HEK293 (cell line): ENCODE results near the gene LDLRAD4.

Experiments used
- CTCF ChIA-PET: fragments of 350-600 bp; formaldehyde crosslinking; extraction: SDS; loops from one replicate; lab custom pipeline; 2021; ENCODE audit warnings: antibody characterized with exemption; lab: Yijun Ruan, JAX
- POLR2A ChIA-PET: fragments of 300-600 bp; formaldehyde crosslinking; extraction: SDS; loops from one replicate; lab custom pipeline; 2020; ENCODE audit warnings: antibody characterized with exemption, inconsistent platforms; lab: Yijun Ruan, JAX
- H3K27ac ChIP-seq: fragments of 200-500 bp; sonication (Bioruptor generic); 2 replicates; pipeline ENCODE4 v1.5.1; 2014; ENCODE audit warnings: low read depth, low read length, control low read depth, inconsistent platforms; ENCODE audit errors: extremely low read depth
- H3K36me3 ChIP-seq, 2 experiments: fragments of 200-500 bp in 1 of 2; sonication (Bioruptor generic) in 1 of 2; 1 replicate in 1 of 2; 2 replicates in 1 of 2; pipeline ENCODE4 v1.5.1; 2014 to 2017; ENCODE audit warnings: inconsistent platforms in 2 of 2, low read length in 2 of 2; ENCODE audit not compliant: control insufficient read depth in 2 of 2, insufficient read depth in 1 of 2
- H3K4me1 ChIP-seq: fragments of 200-500 bp; sonication (Bioruptor generic); 2 replicates; pipeline ENCODE4 v1.5.1; 2014; ENCODE audit warnings: mild to moderate bottlenecking, low read length, inconsistent platforms; ENCODE audit not compliant: control insufficient read depth, insufficient read depth
- H3K4me3 ChIP-seq: 2 replicates; pipeline ENCODE4 v1.5.1; 2011; ENCODE audit warnings: low read depth, mild to moderate bottlenecking, control low read depth, low read length, moderate library complexity
- H3K9me3 ChIP-seq: fragments of 200-500 bp; sonication (Bioruptor generic); 2 replicates; pipeline ENCODE4 v1.5.1; 2014; ENCODE audit warnings: low read depth, low read length, inconsistent platforms; ENCODE audit not compliant: control insufficient read depth, insufficient read depth
- GLI2 ChIP-seq: fragments of 450-650 bp; formaldehyde crosslinking; IDR thresholded peaks from 2 replicates; pipeline ENCODE4; 2017; ENCODE audit warnings: missing biosample characterization, missing genetic modification characterization, low read depth, borderline replicate concordance
- KLF1 ChIP-seq: fragments of 450-650 bp; formaldehyde crosslinking; IDR thresholded peaks from 2 replicates; pipeline ENCODE4 v1.5.1; 2016; ENCODE audit warnings: missing biosample characterization, missing genetic modification characterization
- ZBTB48 ChIP-seq: fragments of 450-650 bp; formaldehyde crosslinking; IDR thresholded peaks from 2 replicates; pipeline ENCODE4 v1.5.1; 2016; ENCODE audit warnings: missing biosample characterization, missing genetic modification characterization
- ZNF138 ChIP-seq: fragments of 450-650 bp; formaldehyde crosslinking; IDR thresholded peaks from 2 replicates; pipeline ENCODE4 v1.5.1; 2016; ENCODE audit warnings: missing biosample characterization, missing genetic modification characterization, borderline replicate concordance
- ZNF248 ChIP-seq: fragments of 450-650 bp; formaldehyde crosslinking; IDR thresholded peaks from 2 replicates; pipeline ENCODE4 v1.5.1; 2017; ENCODE audit warnings: missing biosample characterization, missing genetic modification characterization
- ZNF350 ChIP-seq: fragments of 450-650 bp; formaldehyde crosslinking; IDR thresholded peaks from 2 replicates; pipeline ENCODE4 v1.5.0; 2017; ENCODE audit warnings: missing biosample characterization, mild to moderate bottlenecking, missing genetic modification characterization
- ZNF426 ChIP-seq: fragments of 450-650 bp; formaldehyde crosslinking; IDR thresholded peaks from 2 replicates; pipeline ENCODE4 v1.5.1; 2017; ENCODE audit warnings: missing biosample characterization, missing genetic modification characterization, mild to moderate bottlenecking, inconsistent platforms, moderate library complexity
- ZNF660 ChIP-seq: fragments of 450-650 bp; IDR thresholded peaks from 2 replicates; pipeline ENCODE4 v1.5.1; 2018; ENCODE audit warnings: missing biosample characterization, mild to moderate bottlenecking, missing genetic modification characterization
- ZNF76 ChIP-seq: fragments of 450-650 bp; formaldehyde crosslinking; IDR thresholded peaks from 2 replicates; pipeline ENCODE4; 2016; ENCODE audit warnings: low read depth, missing biosample characterization, missing genetic modification characterization, borderline replicate concordance
- ZNF776 ChIP-seq: fragments of 450-650 bp; formaldehyde crosslinking; IDR thresholded peaks from 2 replicates; pipeline ENCODE4 v1.5.0; 2017; ENCODE audit warnings: missing biosample characterization, missing genetic modification characterization, borderline replicate concordance
- ZXDB ChIP-seq: fragments of 450-650 bp; formaldehyde crosslinking; IDR thresholded peaks from 2 replicates; pipeline ENCODE4 v1.5.1; 2016; ENCODE audit warnings: missing biosample characterization, missing genetic modification characterization
- TF ChIP-seq, protein P1 (sequence below): fragments of 450-650 bp; formaldehyde crosslinking; IDR thresholded peaks from 2 replicates; pipeline ENCODE4 v1.5.1; 2016; ENCODE audit warnings: missing biosample characterization, missing genetic modification characterization
- TF ChIP-seq, protein P2 (sequence below): fragments of 450-650 bp; formaldehyde crosslinking; IDR thresholded peaks from 2 replicates; pipeline ENCODE4 v1.5.1; 2016; ENCODE audit warnings: missing biosample characterization, missing genetic modification characterization

Gene LDLRAD4

DNA sequence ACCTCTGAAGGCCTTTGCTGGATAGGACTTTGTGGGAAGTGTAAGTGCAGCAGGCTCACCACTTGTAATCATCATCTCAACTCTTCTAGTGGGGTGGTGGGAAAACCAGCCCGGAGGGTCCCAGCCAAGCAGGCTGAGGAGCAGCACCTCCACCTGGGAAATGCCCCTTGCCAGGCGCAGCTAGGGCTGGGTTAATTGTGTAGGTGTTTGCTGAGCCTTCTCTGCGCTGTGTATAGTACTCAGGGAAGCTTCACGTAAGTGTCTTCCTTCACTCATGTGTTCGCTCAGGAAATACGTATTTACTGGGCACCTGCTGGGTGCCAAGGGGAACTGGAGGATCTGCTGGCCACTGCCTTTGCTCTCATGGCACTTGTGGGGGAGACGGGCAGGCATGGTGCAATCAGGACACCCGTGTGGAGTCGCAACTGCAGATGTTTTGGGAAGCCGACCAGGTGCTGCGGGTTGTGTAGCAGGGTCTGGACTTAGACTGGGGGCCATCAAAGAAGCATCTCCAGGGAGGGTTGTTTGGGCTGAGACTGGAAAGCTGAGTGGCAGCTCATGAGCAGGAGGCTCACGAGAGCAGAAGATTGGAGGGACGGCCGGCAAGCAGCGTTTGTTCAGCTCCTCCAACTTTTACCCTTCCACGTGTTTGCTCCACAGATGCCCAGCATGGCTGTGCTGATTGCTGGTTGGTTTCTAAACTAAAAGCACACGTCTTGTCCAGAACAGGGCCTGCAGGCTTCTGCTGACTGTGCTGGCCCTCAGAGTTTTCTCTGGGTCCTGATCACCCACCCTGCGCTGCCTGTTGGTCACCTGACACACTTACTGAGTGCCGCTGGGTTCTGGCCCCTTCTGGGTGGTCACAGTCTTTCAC, 164.6 kb downstream of the LDLRAD4 start:
- Histone ChIP-seq H3K27ac (no peak overlapping the region), H3K9me3 (no peaks in the 10 kb centered on the region), H3K4me3 (no peak overlapping the region), H3K36me3 (no peaks in the 10 kb centered on the region), H3K4me1 (no peaks in the 10 kb centered on the region)
- ChIA-PET CTCF (interaction anchor here (0.6 kb wide), 2 partner anchors 12 to 110 kb away, joined by 3 to 4 read pairs; no protein-coding TSS in a partner anchor), POLR2A (no interaction called here)
- no peak for TF ChIP-seq ZXDB
- TF ChIP-seq ZBTB48 (tag by site-specific recombination) = no peak
- TF ChIP-seq ZNF350 = no peak
- TF ChIP-seq ZNF776 = no peak
- no peak for TF ChIP-seq ZNF138 (tag by site-specific recombination)
- no peak for TF ChIP-seq ZNF426 (tag by site-specific recombination)
- no peak for TF ChIP-seq ZNF76 (tag by site-specific recombination)
- no peak for TF ChIP-seq KLF1 (tag by site-specific recombination)
- TF ChIP-seq, protein P1, sequence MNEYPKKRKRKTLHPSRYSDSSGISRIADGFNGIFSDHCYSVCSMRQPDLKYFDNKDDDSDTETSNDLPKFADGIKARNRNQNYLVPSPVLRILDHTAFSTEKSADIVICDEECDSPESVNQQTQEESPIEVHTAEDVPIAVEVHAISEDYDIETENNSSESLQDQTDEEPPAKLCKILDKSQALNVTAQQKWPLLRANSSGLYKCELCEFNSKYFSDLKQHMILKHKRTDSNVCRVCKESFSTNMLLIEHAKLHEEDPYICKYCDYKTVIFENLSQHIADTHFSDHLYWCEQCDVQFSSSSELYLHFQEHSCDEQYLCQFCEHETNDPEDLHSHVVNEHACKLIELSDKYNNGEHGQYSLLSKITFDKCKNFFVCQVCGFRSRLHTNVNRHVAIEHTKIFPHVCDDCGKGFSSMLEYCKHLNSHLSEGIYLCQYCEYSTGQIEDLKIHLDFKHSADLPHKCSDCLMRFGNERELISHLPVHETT = no peak
- no peak for TF ChIP-seq GLI2 (tag by site-specific recombination)
- TF ChIP-seq ZNF660 = no peak

DNA sequence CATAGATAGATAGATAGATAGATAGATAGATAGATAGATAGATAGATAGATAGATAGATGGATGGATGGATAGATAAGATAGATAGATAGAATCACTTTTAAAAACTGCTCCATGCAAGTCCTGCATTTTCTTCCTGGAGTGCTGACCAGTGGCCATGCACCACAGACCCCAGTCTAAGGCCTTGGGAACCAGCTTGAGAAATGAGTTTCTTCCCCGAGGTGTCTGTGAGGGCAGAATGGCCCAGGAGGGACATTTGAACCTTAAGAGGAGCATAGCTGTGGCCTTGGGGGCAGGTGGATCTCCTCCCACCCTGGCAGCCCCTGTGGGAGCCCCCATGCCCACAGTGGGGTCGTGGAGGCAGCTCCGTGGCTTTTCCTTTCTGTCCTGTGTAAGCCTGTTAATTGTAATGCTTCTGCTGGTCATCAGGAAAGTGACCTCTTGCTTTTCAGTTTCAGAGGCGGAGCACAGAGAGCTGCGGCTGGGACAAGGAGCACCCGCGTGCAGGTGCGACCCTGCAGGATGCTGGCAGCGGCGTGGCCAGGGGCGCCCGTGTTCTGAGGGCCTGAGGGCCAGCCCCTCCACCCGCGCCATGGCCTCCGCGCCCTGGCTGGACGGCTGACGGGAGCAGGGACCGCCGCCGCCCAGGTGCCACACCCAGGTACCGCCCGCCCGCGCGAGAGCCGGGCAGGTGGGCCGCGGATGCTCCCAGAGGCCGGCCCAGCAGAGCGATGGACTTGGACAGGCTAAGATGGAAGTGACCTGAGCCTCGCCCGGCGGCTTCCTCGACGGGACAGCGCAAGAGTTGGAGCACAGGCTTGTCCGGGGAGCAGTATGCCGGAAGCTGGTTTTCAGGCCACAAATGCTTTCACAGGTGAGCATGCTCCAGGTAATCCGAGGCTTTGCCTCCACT, 168.6 kb downstream of the LDLRAD4 start:
- CTCF ChIA-PET = interaction anchor here (0.7 kb wide), 1 partner anchor 170 kb away, joined by 3 read pairs; no protein-coding TSS in a partner anchor
- TF ChIP-seq, protein P2, sequence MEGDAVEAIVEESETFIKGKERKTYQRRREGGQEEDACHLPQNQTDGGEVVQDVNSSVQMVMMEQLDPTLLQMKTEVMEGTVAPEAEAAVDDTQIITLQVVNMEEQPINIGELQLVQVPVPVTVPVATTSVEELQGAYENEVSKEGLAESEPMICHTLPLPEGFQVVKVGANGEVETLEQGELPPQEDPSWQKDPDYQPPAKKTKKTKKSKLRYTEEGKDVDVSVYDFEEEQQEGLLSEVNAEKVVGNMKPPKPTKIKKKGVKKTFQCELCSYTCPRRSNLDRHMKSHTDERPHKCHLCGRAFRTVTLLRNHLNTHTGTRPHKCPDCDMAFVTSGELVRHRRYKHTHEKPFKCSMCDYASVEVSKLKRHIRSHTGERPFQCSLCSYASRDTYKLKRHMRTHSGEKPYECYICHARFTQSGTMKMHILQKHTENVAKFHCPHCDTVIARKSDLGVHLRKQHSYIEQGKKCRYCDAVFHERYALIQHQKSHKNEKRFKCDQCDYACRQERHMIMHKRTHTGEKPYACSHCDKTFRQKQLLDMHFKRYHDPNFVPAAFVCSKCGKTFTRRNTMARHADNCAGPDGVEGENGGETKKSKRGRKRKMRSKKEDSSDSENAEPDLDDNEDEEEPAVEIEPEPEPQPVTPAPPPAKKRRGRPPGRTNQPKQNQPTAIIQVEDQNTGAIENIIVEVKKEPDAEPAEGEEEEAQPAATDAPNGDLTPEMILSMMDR (tag by site-specific recombination) = no peak
- POLR2A ChIA-PET = no interaction called here

DNA sequence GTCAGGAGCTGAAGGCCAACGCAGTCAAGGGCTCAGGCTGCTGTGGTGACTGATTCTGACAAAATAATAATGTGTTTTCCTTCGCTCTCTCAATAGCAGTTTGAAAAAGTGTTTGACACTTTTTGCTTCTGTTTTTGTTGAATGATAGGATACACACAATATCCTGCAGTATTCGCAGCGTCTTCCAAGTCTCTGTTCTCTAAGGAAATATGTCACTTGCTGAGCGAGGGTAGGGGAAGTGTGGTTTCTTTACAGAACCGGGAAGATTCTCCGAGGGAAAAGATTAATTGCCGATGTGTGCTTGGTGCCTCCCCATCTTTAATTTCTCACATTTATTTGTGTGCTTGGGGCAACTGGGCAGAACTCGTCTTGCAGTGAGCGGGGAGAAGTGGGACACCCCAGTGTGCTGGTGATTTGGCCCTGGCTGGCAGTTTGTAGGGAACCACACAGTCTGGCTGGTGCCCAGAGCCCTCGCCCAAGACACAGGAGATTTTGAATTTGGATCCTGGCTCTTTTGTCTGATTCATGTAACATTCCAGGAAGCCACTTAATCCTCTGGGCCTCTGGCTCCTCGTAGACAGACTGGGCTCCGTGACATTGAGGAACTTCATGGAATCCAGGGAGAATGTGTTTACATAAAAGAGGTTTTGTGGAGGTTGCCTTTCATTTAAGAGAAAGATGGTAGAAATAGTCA, 169.4 kb downstream of the LDLRAD4 start:
- Histone ChIP-seq H3K4me3 (no peak overlapping the region), H3K9me3 (no peaks in the 10 kb centered on the region), H3K4me1 (no peaks in the 10 kb centered on the region; the same call in 1 of the 2 replicates), H3K27ac (no peak overlapping the region), H3K36me3 (no peaks in the 10 kb centered on the region)
- CTCF ChIA-PET = no interaction called here
- POLR2A ChIA-PET = no interaction called here
- TF ChIP-seq ZNF248 (tag by site-specific recombination) = no peak

More for the DNA sequence above, 168.6 kb downstream of the LDLRAD4 start:
- Histone ChIP-seq H3K9me3 (no peaks in the 10 kb centered on the region), H3K27ac (no peak overlapping the region), H3K36me3 (no peaks in the 10 kb centered on the region), H3K4me3 (no peak overlapping the region), H3K4me1 (no peaks in the 10 kb centered on the region)
